Natural killer cell treated with Interleukin-12 subunit alpha and Interleukin-12 subunit beta and Interleukin-15 and Interleukin-18, amount 100 ng/mL, for 72 hours (primary cell): ENCODE results near the gene FBXL19. TPM values are rescaled to one million over a fixed set of nuclear protein-coding genes. Genes with fewer than 3 reads are reported as not detected.

ENCODE experiments used
- ATAC-seq, 2 donors: fragments of 150-1000 bp; cut with Tn5 transposase in 1 of 2; sonication (Bioruptor Pico), chemical (Tn5 transposase) in 1 of 2; 2 replicates each; pipeline ENCODE4 v1.10.0; 2021
- DNase-seq: peaks from one replicate; pipeline ENCODE4 v3.0.0; 2022; ENCODE audit warnings: low spot score
- H3K27ac Mint-ChIP-seq, 2 donors: 1 replicate in 1 of 2; 2 replicates in 1 of 2; pipeline ENCODE4 v1.8.0; 2022; ENCODE audit warnings: mixed read lengths in 2 of 2, mild to moderate bottlenecking in 1 of 2, moderate library complexity in 1 of 2
- H3K27me3 Mint-ChIP-seq, 2 donors: 1 replicate in 1 of 2; 2 replicates in 1 of 2; pipeline ENCODE4 v1.8.0; 2022; ENCODE audit warnings: mixed read lengths in 2 of 2
- H3K36me3 Mint-ChIP-seq: one replicate; pipeline ENCODE4 v1.8.0; 2022; ENCODE audit warnings: mixed read lengths
- H3K4me1 Mint-ChIP-seq, 2 donors: 1 replicate in 1 of 2; 2 replicates in 1 of 2; pipeline ENCODE4 v1.8.0; 2022; ENCODE audit warnings: low read depth in 2 of 2, mixed read lengths in 2 of 2, mild to moderate bottlenecking in 1 of 2
- H3K4me3 Mint-ChIP-seq: one replicate; pipeline ENCODE4 v1.8.0; 2022; ENCODE audit warnings: mixed read lengths
- H3K9me3 Mint-ChIP-seq: 2 replicates; pipeline ENCODE4 v1.8.0; 2022; ENCODE audit warnings: mixed read lengths
- total RNA-seq, 2 donors: library from RNA; stranded (reverse); gene quantifications; one replicate each; pipeline ENCODE4 v1.2.3, GENCODE V29; 2022

FBXL19 gene
- total RNA-seq, 2 donors from 2014 or later = 22.8 to 42.0 TPM

GRCh38 chr16:30922960-30923535 lies 324 bp upstream of the FBXL19 start:
- H3K27me3 Mint-ChIP-seq = no peaks in the 10 kb centered on the region
- ATAC-seq (peak; percentile 89 to 91), DNase-seq (peak; percentile 98)
- no peaks in the 10 kb centered on the region for H3K9me3 Mint-ChIP-seq
- peaks cover 25 to 26% of the 10 kb centered on the region in 2 donors for H3K4me1 Mint-ChIP-seq
- H3K36me3 Mint-ChIP-seq = no peaks in the 10 kb centered on the region
- H3K4me3 Mint-ChIP-seq = peak overlapping the region; percentile 97
- H3K27ac Mint-ChIP-seq = peak overlapping the region; percentile 99 to 100

GRCh38 chr16:30924076-30924912 lies 922 bp downstream of the FBXL19 start:
- Mint-ChIP-seq H3K27me3 (no peaks in the 10 kb centered on the region), H3K4me3 (peak overlapping the region; percentile 57), H3K9me3 (no peaks in the 10 kb centered on the region), H3K4me1 (peaks cover 25 to 26% of the 10 kb centered on the region in 2 donors), H3K36me3 (no peaks in the 10 kb centered on the region), H3K27ac (peak overlapping the region in 1 of 2 donors; percentile 72)
- ATAC-seq = no peak
- no peak for DNase-seq

- Mint-ChIP-seq H3K27ac (peak overlapping the region in 1 of 2 donors; percentile 72), H3K4me1 (peaks cover 25 to 26% of the 10 kb centered on the region in 2 donors), H3K36me3 (no peaks in the 10 kb centered on the region), H3K9me3 (no peaks in the 10 kb centered on the region), H3K4me3 (peak overlapping the region; percentile 57), H3K27me3 (no peaks in the 10 kb centered on the region)
- ATAC-seq = no peak
- DNase-seq = no peak
Observed at GRCh38 chr16:30924913-30925631, 1.7 kb downstream of the FBXL19 start.

- ATAC-seq = no peak
- Mint-ChIP-seq H3K9me3 (no peaks in the 10 kb centered on the region), H3K4me1 (peaks cover 25 to 26% of the 10 kb centered on the region in 2 donors), H3K27me3 (no peaks in the 10 kb centered on the region), H3K36me3 (no peaks in the 10 kb centered on the region), H3K27ac (no peak overlapping the region), H3K4me3 (peak overlapping the region; percentile 38)
- no peak for DNase-seq
Observed at GRCh38 chr16:30925632-30925987, 2.2 kb downstream of the FBXL19 start.

- peaks cover 21 to 22% of the 10 kb centered on the region in 2 donors for H3K4me1 Mint-ChIP-seq
- no peak for ATAC-seq
Observed at GRCh38 chr16:30925995-30926811, 2.8 kb downstream of the FBXL19 start.

GRCh38 chr16:30926937-30927788 lies 3.8 kb downstream of the FBXL19 start:
- no peak overlapping the region for H3K4me3 Mint-ChIP-seq
- H3K27ac Mint-ChIP-seq = peak overlapping the region in 1 of 2 donors; percentile 53
- H3K27me3 Mint-ChIP-seq = no peaks in the 10 kb centered on the region

More at GRCh38 chr16:30925995-30926811, 2.8 kb downstream of the FBXL19 start:
- no peak for DNase-seq
- Mint-ChIP-seq H3K4me3 (peak overlapping the region; percentile 38), H3K27me3 (no peaks in the 10 kb centered on the region), H3K36me3 (no peaks in the 10 kb centered on the region), H3K9me3 (no peaks in the 10 kb centered on the region), H3K27ac (peak overlapping the region in 1 of 2 donors; percentile 53)

GRCh38 chr16:30927789-30928378 lies 4.5 kb downstream of the FBXL19 start:
- DNase-seq = no peak
- no peak for ATAC-seq
- no peaks in the 10 kb centered on the region for H3K36me3 Mint-ChIP-seq
- no peaks in the 10 kb centered on the region for H3K27me3 Mint-ChIP-seq
- H3K9me3 Mint-ChIP-seq = no peaks in the 10 kb centered on the region
- H3K27ac Mint-ChIP-seq = no peak overlapping the region
- H3K4me3 Mint-ChIP-seq = no peak overlapping the region
- peaks cover 10 to 13% of the 10 kb centered on the region in 2 donors for H3K4me1 Mint-ChIP-seq

More at GRCh38 chr16:30926937-30927788, 3.8 kb downstream of the FBXL19 start:
- Mint-ChIP-seq H3K36me3 (no peaks in the 10 kb centered on the region), H3K9me3 (no peaks in the 10 kb centered on the region), H3K4me1 (peaks cover 13 to 15% of the 10 kb centered on the region in 2 donors)
- DNase-seq (no peak), ATAC-seq (no peak)

GRCh38 chr16:30928390-30928789 lies 5.0 kb downstream of the FBXL19 start:
- Mint-ChIP-seq H3K9me3 (no peaks in the 10 kb centered on the region), H3K27ac (no peak overlapping the region), H3K27me3 (no peaks in the 10 kb centered on the region), H3K36me3 (no peaks in the 10 kb centered on the region), H3K4me1 (peaks cover 10 to 13% of the 10 kb centered on the region in 2 donors), H3K4me3 (no peak overlapping the region)
- ATAC-seq (no peak), DNase-seq (no peak)

GRCh38 chr16:30929167-30929566 lies 5.8 kb downstream of the FBXL19 start:
- Mint-ChIP-seq H3K9me3 (no peaks in the 10 kb centered on the region), H3K27me3 (no peaks in the 10 kb centered on the region), H3K4me1 (peaks cover 10 to 13% of the 10 kb centered on the region in 2 donors), H3K36me3 (no peaks in the 10 kb centered on the region), H3K4me3 (no peak overlapping the region), H3K27ac (no peak overlapping the region)
- ATAC-seq (peak in 1 of 2 donors; percentile 84), DNase-seq (no peak)

GRCh38 chr16:30930160-30930571 lies 6.8 kb downstream of the FBXL19 start:
- no peak overlapping the region for H3K27ac Mint-ChIP-seq
- H3K9me3 Mint-ChIP-seq = no peaks in the 10 kb centered on the region
- DNase-seq (no peak), ATAC-seq (no peak)
- peaks cover 6 to 18% of the 10 kb centered on the region in 2 donors for H3K4me1 Mint-ChIP-seq
- H3K36me3 Mint-ChIP-seq = no peaks in the 10 kb centered on the region
- no peak overlapping the region for H3K4me3 Mint-ChIP-seq
- no peaks in the 10 kb centered on the region for H3K27me3 Mint-ChIP-seq

- no peak for DNase-seq
Observed at GRCh38 chr16:30931068-30931650, 7.8 kb downstream of the FBXL19 start.

More at GRCh38 chr16:30931068-30931650, 7.8 kb downstream of the FBXL19 start:
- no peak overlapping the region for H3K4me3 Mint-ChIP-seq
- no peaks in the 10 kb centered on the region for H3K9me3 Mint-ChIP-seq
- H3K36me3 Mint-ChIP-seq = no peaks in the 10 kb centered on the region
- no peak for ATAC-seq
- no peaks in the 10 kb centered on the region for H3K27me3 Mint-ChIP-seq
- no peak overlapping the region for H3K27ac Mint-ChIP-seq
- peaks cover 4 to 16% of the 10 kb centered on the region in 2 donors for H3K4me1 Mint-ChIP-seq
